Activated T-cell treated with anti-CD3 and anti-CD28 coated beads, Interleukin-2, amount 50 U/mL, for 24 hours (primary cell): ENCODE measurements around the gene MADD.
"Not testable (repeated sequence)": the region's sequence is repeated elsewhere in the genome, so short reads cannot be mapped to it uniquely, and the experiment has no call there.

Experiments used
- DNase-seq: peaks from one replicate; pipeline ENCODE4 v3.0.0-alpha.2; 2020
- H3K27ac Mint-ChIP-seq: 2 replicates; pipeline ENCODE4 v1.8.0; 2020; ENCODE audit warnings: mild to moderate bottlenecking, mixed read lengths
- H3K27me3 Mint-ChIP-seq: 2 replicates; pipeline ENCODE4 v1.8.0; 2020; ENCODE audit warnings: mixed read lengths
- H3K36me3 Mint-ChIP-seq: 2 replicates; pipeline ENCODE4 v1.8.0; 2020; ENCODE audit warnings: low read depth, mixed read lengths
- H3K4me1 Mint-ChIP-seq: 2 replicates; pipeline ENCODE4 v1.8.0; 2020; ENCODE audit warnings: low read depth, mixed read lengths
- H3K4me3 Mint-ChIP-seq: 2 replicates; pipeline ENCODE4 v1.8.0; 2020; ENCODE audit warnings: mild to moderate bottlenecking, moderate library complexity, mixed read lengths
- H3K9me3 Mint-ChIP-seq: 2 replicates; pipeline ENCODE4 v1.8.0; 2020; ENCODE audit warnings: mixed read lengths

Gene MADD

GRCh38 chr11:47306484-47306844, 36.5 kb downstream of the MADD start:
- Mint-ChIP-seq H3K4me3 (no peak overlapping the region), H3K27ac (peak overlapping the region; percentile 44), H3K9me3 (peaks cover 7% of the 10 kb centered on the region), H3K27me3 (no peaks in the 10 kb centered on the region), H3K36me3 (peaks cover 98% of the 10 kb centered on the region), H3K4me1 (peaks cover 11% of the 10 kb centered on the region)
- no peak for DNase-seq

GRCh38 chr11:47308050-47308823, 38.3 kb downstream of the MADD start:
- H3K36me3 Mint-ChIP-seq = peaks cover 96% of the 10 kb centered on the region
- H3K27ac Mint-ChIP-seq = no peak overlapping the region
- no peaks in the 10 kb centered on the region for H3K9me3 Mint-ChIP-seq
- H3K4me3 Mint-ChIP-seq = no peak overlapping the region
- no peaks in the 10 kb centered on the region for H3K27me3 Mint-ChIP-seq
- peaks cover 2% of the 10 kb centered on the region for H3K4me1 Mint-ChIP-seq
- peak; percentile 5 for DNase-seq

GRCh38 chr11:47314992-47315391, 45.1 kb downstream of the MADD start:
- Mint-ChIP-seq H3K27ac (no peak overlapping the region), H3K4me1 (peaks cover 5% of the 10 kb centered on the region), H3K4me3 (no peak overlapping the region), H3K36me3 (peaks cover 81% of the 10 kb centered on the region), H3K9me3 (no peaks in the 10 kb centered on the region), H3K27me3 (no peaks in the 10 kb centered on the region)
- DNase-seq = peak; percentile 9

- H3K9me3 Mint-ChIP-seq, H3K27me3 Mint-ChIP-seq, H3K4me3 Mint-ChIP-seq, H3K4me1 Mint-ChIP-seq: not testable (repeated sequence)
- peak overlapping the region; percentile 62 for H3K27ac Mint-ChIP-seq
- DNase-seq = peak; percentile 3
- H3K36me3 Mint-ChIP-seq = peaks cover 76% of the 10 kb centered on the region
Measured at GRCh38 chr11:47316501-47316900, 46.6 kb downstream of the MADD start.

GRCh38 chr11:47317064-47317828, 47.3 kb downstream of the MADD start:
- H3K27me3 Mint-ChIP-seq = no peaks in the 10 kb centered on the region
- H3K9me3 Mint-ChIP-seq = no peaks in the 10 kb centered on the region
- no peak overlapping the region for H3K4me3 Mint-ChIP-seq
- DNase-seq = no peak
- H3K4me1 Mint-ChIP-seq = peaks cover 5% of the 10 kb centered on the region
- peaks cover 76% of the 10 kb centered on the region for H3K36me3 Mint-ChIP-seq
- H3K27ac Mint-ChIP-seq = peak overlapping the region; percentile 45

GRCh38 chr11:47318166-47318565, 48.2 kb downstream of the MADD start:
- H3K27ac Mint-ChIP-seq = no peak overlapping the region
- H3K27me3 Mint-ChIP-seq = no peaks in the 10 kb centered on the region
- no peak overlapping the region for H3K4me3 Mint-ChIP-seq
- H3K9me3 Mint-ChIP-seq = no peaks in the 10 kb centered on the region
- no peak for DNase-seq
- H3K4me1 Mint-ChIP-seq = peaks cover 5% of the 10 kb centered on the region
- H3K36me3 Mint-ChIP-seq = peaks cover 71% of the 10 kb centered on the region

- no peak overlapping the region for H3K27ac Mint-ChIP-seq
- peaks cover 68% of the 10 kb centered on the region for H3K36me3 Mint-ChIP-seq
- H3K4me1 Mint-ChIP-seq = no peaks in the 10 kb centered on the region
- no peak for DNase-seq
- H3K9me3 Mint-ChIP-seq = no peaks in the 10 kb centered on the region
- no peaks in the 10 kb centered on the region for H3K27me3 Mint-ChIP-seq
- no peak overlapping the region for H3K4me3 Mint-ChIP-seq
Measured at GRCh38 chr11:47324520-47324919, 54.6 kb downstream of the MADD start.

- Mint-ChIP-seq H3K9me3 (no peaks in the 10 kb centered on the region), H3K4me1 (no peaks in the 10 kb centered on the region)
- DNase-seq = no peak
Measured at GRCh38 chr11:47325271-47326041, 55.5 kb downstream of the MADD start.

GRCh38 chr11:47326198-47326597, 56.3 kb downstream of the MADD start:
- Mint-ChIP-seq H3K4me3 (no peak overlapping the region), H3K36me3 (peaks cover 77% of the 10 kb centered on the region), H3K9me3 (no peaks in the 10 kb centered on the region), H3K27ac (peak overlapping the region; percentile 41), H3K27me3 (no peaks in the 10 kb centered on the region), H3K4me1 (no peaks in the 10 kb centered on the region)
- no peak for DNase-seq

More at GRCh38 chr11:47325271-47326041, 55.5 kb downstream of the MADD start:
- Mint-ChIP-seq H3K36me3 (peaks cover 74% of the 10 kb centered on the region), H3K27ac (peak overlapping the region; percentile 1), H3K27me3 (no peaks in the 10 kb centered on the region), H3K4me3 (no peak overlapping the region)

- Mint-ChIP-seq H3K27ac (peak overlapping the region; percentile 73), H3K4me3 (no peak overlapping the region), H3K36me3 (peaks cover 71% of the 10 kb centered on the region), H3K27me3 (no peaks in the 10 kb centered on the region), H3K9me3 (no peaks in the 10 kb centered on the region), H3K4me1 (no peaks in the 10 kb centered on the region)
- DNase-seq = no peak
Measured at GRCh38 chr11:47327025-47327424, 57.1 kb downstream of the MADD start.

GRCh38 chr11:47327949-47328348, 58.0 kb downstream of the MADD start:
- H3K36me3 Mint-ChIP-seq = peaks cover 66% of the 10 kb centered on the region
- H3K27me3 Mint-ChIP-seq = no peaks in the 10 kb centered on the region
- H3K4me1 Mint-ChIP-seq = no peaks in the 10 kb centered on the region
- no peak overlapping the region for H3K4me3 Mint-ChIP-seq
- no peak for DNase-seq
- peak overlapping the region; percentile 46 for H3K27ac Mint-ChIP-seq
- no peaks in the 10 kb centered on the region for H3K9me3 Mint-ChIP-seq

GRCh38 chr11:47328449-47329390, 58.8 kb downstream of the MADD start:
- Mint-ChIP-seq H3K27me3 (no peaks in the 10 kb centered on the region), H3K4me1 (no peaks in the 10 kb centered on the region), H3K27ac (peak overlapping the region; percentile 46), H3K9me3 (no peaks in the 10 kb centered on the region), H3K4me3 (no peak overlapping the region), H3K36me3 (peaks cover 66% of the 10 kb centered on the region)
- no peak for DNase-seq

- Mint-ChIP-seq H3K36me3 (peaks cover 66% of the 10 kb centered on the region), H3K4me1 (no peaks in the 10 kb centered on the region), H3K27me3 (no peaks in the 10 kb centered on the region), H3K4me3 (no peak overlapping the region), H3K27ac (peak overlapping the region; percentile 41), H3K9me3 (no peaks in the 10 kb centered on the region)
- DNase-seq = no peak
Measured at GRCh38 chr11:47329431-47329986, 59.6 kb downstream of the MADD start.
